Activated CD8-positive, alpha-beta T cell treated with anti-CD3 and anti-CD28 coated beads for 36 hours (primary cell): ENCODE results near the gene TNFAIP8L1. TPM values are rescaled to one million over a fixed set of nuclear protein-coding genes. Genes with fewer than 3 reads are reported as not detected.

Source experiments
- ATAC-seq: fragments of 200-7000 bp; cut with Tn5 transposase; one replicate; pipeline ENCODE4 v1.10.0; 2021; ENCODE audit warnings: mild to moderate bottlenecking, moderate library complexity
- CTCF ChIA-PET: fragments of 350-600 bp; sonication (Branson Sonifier 250); formaldehyde crosslinking; loops from one replicate; lab custom pipeline; 2021; ENCODE audit warnings: antibody characterized with exemption; lab: Charles Lee
- POLR2A ChIA-PET: fragments of 350-600 bp; sonication (Branson Sonifier 250); formaldehyde crosslinking; loops from one replicate; lab custom pipeline; 2021; ENCODE audit warnings: antibody characterized with exemption; lab: Charles Lee
- DNase-seq: peaks from one replicate; pipeline ENCODE4 v3.0.0-alpha.2; 2020
- H3K27ac Mint-ChIP-seq: one replicate; pipeline ENCODE4 v1.8.0; 2021; ENCODE audit warnings: mild to moderate bottlenecking, mixed read lengths
- H3K27me3 Mint-ChIP-seq: one replicate; pipeline ENCODE4 v1.8.0; 2021; ENCODE audit warnings: mixed read lengths
- H3K36me3 Mint-ChIP-seq: one replicate; pipeline ENCODE4 v1.8.0; 2021; ENCODE audit warnings: low read depth, mixed read lengths
- H3K4me1 Mint-ChIP-seq: one replicate; pipeline ENCODE4 v1.8.0; 2021; ENCODE audit warnings: low read depth, mixed read lengths
- H3K4me3 Mint-ChIP-seq: one replicate; pipeline ENCODE4 v1.8.0; 2021; ENCODE audit warnings: mild to moderate bottlenecking, moderate library complexity, mixed read lengths
- H3K9me3 Mint-ChIP-seq: one replicate; pipeline ENCODE4 v1.8.0; 2021; ENCODE audit warnings: mixed read lengths
- intact Hi-C: fragments of 100-400 bp; cut with micrococcal nuclease; formaldehyde crosslinking; loops from one replicate; pipeline ENCODE4 v1.10.0; 2022
- total RNA-seq, 2 experiments: library from RNA; stranded (reverse); gene quantifications; one replicate each; pipeline ENCODE4 v1.2.3, GENCODE V29; 2021
- TF ChIP-seq, protein P1 (sequence below): fragments of 200-600 bp; IDR thresholded peaks from one replicate; pipeline ENCODE4 v1.8.0; 2022; ENCODE audit warnings: antibody characterized with exemption, mild to moderate bottlenecking

Gene TNFAIP8L1
- total RNA-seq, 2 experiments from 2014 or later: 13.5 to 13.7 TPM

DNA sequence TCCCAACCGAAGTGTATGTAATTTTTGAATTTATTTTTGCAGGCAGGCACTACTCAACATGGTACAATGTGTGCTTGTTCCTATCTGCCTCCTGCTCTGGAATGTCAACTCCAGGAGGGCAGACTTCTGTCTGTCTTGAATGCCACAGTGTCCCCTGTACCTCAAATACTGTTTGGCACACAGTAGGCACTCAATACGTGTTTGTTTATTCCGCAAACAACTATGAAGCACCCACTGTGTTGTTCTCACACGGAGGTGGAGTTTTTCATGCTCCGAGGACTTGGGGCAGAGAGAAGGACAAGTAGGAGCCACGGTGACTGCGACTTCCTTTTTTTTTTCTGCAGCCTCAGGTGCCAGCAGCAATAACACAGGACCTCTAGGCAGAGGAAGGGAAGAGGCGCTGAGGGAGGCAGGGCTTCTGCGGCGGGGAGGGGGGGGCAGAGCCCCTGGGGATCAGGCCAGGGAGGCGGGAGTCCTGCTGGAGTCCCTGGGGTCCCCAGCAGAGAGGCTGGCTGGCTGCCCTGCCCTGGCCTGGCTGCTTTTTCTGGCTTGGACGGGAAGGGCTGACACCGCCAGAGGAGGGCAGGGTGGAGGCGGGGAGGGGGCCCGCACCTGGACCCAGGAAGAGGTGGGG is 29.3 kb upstream of the TNFAIP8L1 start:
- Mint-ChIP-seq H3K9me3 (no peaks in the 10 kb centered on the region), H3K27me3 (peaks cover 18% of the 10 kb centered on the region), H3K4me3 (no peak overlapping the region), H3K36me3 (no peaks in the 10 kb centered on the region), H3K27ac (no peak overlapping the region), H3K4me1 (no peaks in the 10 kb centered on the region)
- intact Hi-C loops: no loop called here
- DNase-seq: no peak
- ChIA-PET CTCF (no interaction called here), POLR2A (no interaction called here)
- no peak for ATAC-seq
- TF ChIP-seq, protein P1, sequence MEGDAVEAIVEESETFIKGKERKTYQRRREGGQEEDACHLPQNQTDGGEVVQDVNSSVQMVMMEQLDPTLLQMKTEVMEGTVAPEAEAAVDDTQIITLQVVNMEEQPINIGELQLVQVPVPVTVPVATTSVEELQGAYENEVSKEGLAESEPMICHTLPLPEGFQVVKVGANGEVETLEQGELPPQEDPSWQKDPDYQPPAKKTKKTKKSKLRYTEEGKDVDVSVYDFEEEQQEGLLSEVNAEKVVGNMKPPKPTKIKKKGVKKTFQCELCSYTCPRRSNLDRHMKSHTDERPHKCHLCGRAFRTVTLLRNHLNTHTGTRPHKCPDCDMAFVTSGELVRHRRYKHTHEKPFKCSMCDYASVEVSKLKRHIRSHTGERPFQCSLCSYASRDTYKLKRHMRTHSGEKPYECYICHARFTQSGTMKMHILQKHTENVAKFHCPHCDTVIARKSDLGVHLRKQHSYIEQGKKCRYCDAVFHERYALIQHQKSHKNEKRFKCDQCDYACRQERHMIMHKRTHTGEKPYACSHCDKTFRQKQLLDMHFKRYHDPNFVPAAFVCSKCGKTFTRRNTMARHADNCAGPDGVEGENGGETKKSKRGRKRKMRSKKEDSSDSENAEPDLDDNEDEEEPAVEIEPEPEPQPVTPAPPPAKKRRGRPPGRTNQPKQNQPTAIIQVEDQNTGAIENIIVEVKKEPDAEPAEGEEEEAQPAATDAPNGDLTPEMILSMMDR: no peak

DNA sequence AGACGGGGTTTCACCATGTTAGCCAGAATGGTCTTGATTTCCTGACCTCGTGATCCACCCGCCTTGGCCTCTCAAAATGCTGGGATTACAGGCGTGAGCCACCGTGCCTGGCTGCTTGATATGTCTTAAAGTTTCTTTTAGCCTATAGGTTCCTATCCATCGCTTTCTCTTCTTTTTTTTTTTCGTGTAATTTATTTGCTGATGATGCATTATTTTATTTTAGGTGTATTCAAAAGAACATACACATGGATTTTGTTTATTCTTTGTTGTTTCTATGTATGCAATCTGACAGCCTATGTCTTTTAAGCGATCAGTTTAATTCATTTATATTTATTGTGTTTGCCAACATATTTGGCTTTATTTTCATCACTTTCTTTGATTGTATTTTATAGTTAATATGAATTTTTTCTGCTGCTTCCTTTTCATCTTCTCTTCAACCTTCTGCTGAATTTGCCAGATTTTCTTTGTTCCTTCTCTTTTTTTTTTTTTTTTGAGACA is 26.0 kb upstream of the TNFAIP8L1 start:
- DNase-seq (no peak), ATAC-seq (no peak)
- H3K9me3 Mint-ChIP-seq: no peaks in the 10 kb centered on the region
- no peaks in the 10 kb centered on the region for H3K36me3 Mint-ChIP-seq
- TF ChIP-seq, protein P1: no peak
- no peak overlapping the region for H3K4me3 Mint-ChIP-seq
- peaks cover 12% of the 10 kb centered on the region for H3K27me3 Mint-ChIP-seq
- intact Hi-C loops: no loop called here
- CTCF ChIA-PET: interaction anchor here (1.5 kb wide), 1 partner anchor 19 kb away, joined by 5 read pairs; no protein-coding TSS in a partner anchor
- POLR2A ChIA-PET: no interaction called here
- H3K4me1 Mint-ChIP-seq: no peaks in the 10 kb centered on the region
- no peak overlapping the region for H3K27ac Mint-ChIP-seq

DNA sequence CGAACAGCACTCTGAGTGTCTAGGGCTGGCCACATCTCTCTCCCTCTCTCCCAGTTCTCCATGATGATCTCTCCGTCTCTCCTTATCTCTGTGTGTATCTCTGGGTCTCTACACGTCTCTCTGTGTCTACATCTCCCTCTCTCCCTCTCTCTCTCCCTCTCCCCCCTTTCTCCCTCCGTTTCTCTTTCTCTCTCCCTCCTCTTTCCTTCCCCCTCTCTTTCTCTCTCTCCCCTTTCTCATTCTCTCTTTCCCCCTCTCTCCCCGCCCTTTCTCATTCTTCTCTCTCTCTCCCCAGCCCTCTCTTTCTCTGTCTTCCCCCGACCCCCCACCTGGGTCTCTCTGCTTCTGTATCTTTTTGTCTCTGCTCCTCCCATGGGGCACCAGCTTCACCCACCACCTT is 21.3 kb upstream of the TNFAIP8L1 start:
- ChIA-PET POLR2A (no interaction called here), CTCF (no interaction called here)
- no peak overlapping the region for H3K4me3 Mint-ChIP-seq
- no peak overlapping the region for H3K27ac Mint-ChIP-seq
- no peaks in the 10 kb centered on the region for H3K4me1 Mint-ChIP-seq
- peaks cover 10% of the 10 kb centered on the region for H3K27me3 Mint-ChIP-seq
- TF ChIP-seq, protein P1: no peak
- intact Hi-C loops: no loop called here
- ATAC-seq: no peak
- no peaks in the 10 kb centered on the region for H3K9me3 Mint-ChIP-seq
- no peaks in the 10 kb centered on the region for H3K36me3 Mint-ChIP-seq
- no peak for DNase-seq

DNA sequence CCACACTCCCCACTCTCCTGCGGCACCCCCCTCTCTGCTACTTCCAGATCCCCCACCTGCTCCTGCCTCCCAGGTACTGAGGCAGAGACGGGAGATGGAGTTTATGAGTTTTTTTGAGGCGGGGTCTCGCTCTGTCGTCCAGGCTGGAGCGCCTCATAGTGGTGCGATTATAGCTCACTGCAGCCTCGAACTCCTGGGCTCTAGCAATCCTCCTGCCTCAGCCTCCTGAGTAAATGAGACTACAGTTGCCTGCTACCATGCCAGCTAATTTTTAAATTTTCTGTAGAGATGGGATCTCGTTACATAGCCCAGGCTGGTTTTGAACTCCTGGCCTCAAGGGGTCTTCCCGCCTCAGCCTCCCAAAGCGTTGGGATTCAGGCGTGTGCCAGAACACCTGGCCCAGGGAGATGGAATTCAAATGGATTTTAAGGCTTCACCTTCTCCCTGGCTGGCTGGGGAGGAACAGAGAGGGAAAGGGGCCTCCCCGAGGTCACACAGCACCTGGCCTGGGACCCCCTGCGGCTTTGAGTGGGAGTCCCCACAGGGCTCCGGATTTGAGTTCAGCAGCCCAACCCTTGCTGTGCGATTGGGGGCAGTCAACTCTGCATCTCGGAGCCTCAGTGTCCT is 19.5 kb upstream of the TNFAIP8L1 start:
- Mint-ChIP-seq H3K9me3 (no peaks in the 10 kb centered on the region), H3K27me3 (peaks cover 12% of the 10 kb centered on the region), H3K4me1 (no peaks in the 10 kb centered on the region), H3K27ac (no peak overlapping the region), H3K4me3 (no peak overlapping the region), H3K36me3 (no peaks in the 10 kb centered on the region)
- CTCF ChIA-PET: interaction anchor here (1.0 kb wide), 1 partner anchor 14 kb away, joined by 3 read pairs; no protein-coding TSS in a partner anchor
- TF ChIP-seq, protein P1: no peak
- no peak for ATAC-seq
- POLR2A ChIA-PET: interaction anchor here (0.6 kb wide), 1 partner anchor 214 kb away, joined by 3 read pairs; no protein-coding TSS in a partner anchor
- no peak for DNase-seq
- intact Hi-C loops: no loop called here

DNA sequence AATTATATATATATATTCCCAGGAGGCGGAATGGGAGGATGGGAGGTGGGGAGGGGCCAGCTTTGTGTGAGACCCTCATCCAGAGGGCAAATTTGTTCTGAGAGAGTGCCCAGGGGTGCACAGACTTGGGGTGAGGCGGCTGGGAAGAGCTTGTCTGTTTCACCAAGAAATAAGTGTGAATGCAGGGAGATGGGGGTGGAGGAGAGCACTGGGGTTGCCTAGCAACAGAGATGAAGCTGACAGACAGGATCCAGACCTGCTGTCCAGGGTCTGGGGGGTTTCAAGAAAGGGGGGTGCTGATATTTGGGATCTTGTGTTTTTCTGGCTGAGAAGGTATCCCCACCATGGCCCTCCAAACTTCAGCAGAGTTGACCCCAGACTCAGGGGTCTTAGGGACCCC is 18.6 kb upstream of the TNFAIP8L1 start:
- TF ChIP-seq, protein P1: no peak
- POLR2A ChIA-PET: no interaction called here
- CTCF ChIA-PET: interaction anchor here (0.5 to 1.0 kb wide), 3 partner anchors 13 to 45 kb away, joined by 3 read pairs; no protein-coding TSS in a partner anchor
- Mint-ChIP-seq H3K4me3 (no peak overlapping the region), H3K36me3 (no peaks in the 10 kb centered on the region), H3K4me1 (no peaks in the 10 kb centered on the region), H3K27me3 (peaks cover 12% of the 10 kb centered on the region), H3K9me3 (no peaks in the 10 kb centered on the region), H3K27ac (no peak overlapping the region)
- intact Hi-C loops: no loop called here
- DNase-seq (no peak), ATAC-seq (no peak)
